Liver (tissue), 9 donors: Measurements from ENCODE around the gene PBLD. TPM values are rescaled to one million over a fixed set of nuclear protein-coding genes. Genes with fewer than 3 reads are reported as not detected.
A peak's percentile ranks its signal among the peaks of the same experiment; 100 is the strongest.

ENCODE experiments used
- DNase-seq: peaks from one replicate; pipeline ENCODE4 v3.0.0-alpha.2; 2017; ENCODE audit warnings: low spot score
- H3K27ac ChIP-seq, 2 donors: one replicate each; pipeline ENCODE4 v1.7.0; 2013; ENCODE audit warnings: inconsistent platforms in 2 of 2, low read length in 2 of 2, control low read depth in 1 of 2, low read depth in 1 of 2, mild to moderate bottlenecking in 1 of 2
- H3K27me3 ChIP-seq, 4 donors: one replicate each; pipeline versions ENCODE4 v1.6.1 to v1.7.0; 2013; ENCODE audit warnings: low read length in 3 of 4, inconsistent platforms in 1 of 4, mild to moderate bottlenecking in 1 of 4, moderate library complexity in 1 of 4; ENCODE audit not compliant: control insufficient read depth in 4 of 4, insufficient read depth in 4 of 4
- H3K36me3 ChIP-seq, 4 donors: one replicate each; pipeline versions ENCODE4 v1.6.1 to v1.7.0; 2013; ENCODE audit warnings: low read length in 3 of 4, mild to moderate bottlenecking in 3 of 4, low read depth in 1 of 4, moderate library complexity in 1 of 4; ENCODE audit not compliant: control insufficient read depth in 4 of 4, insufficient read depth in 3 of 4
- H3K4me1 ChIP-seq, 4 donors: one replicate each; pipeline versions ENCODE4 v1.6.1 to v1.7.0; 2013; ENCODE audit warnings: low read length in 3 of 4, mild to moderate bottlenecking in 3 of 4, moderate library complexity in 1 of 4; ENCODE audit not compliant: control insufficient read depth in 4 of 4, insufficient read depth in 4 of 4
- H3K4me3 ChIP-seq, 3 donors: one replicate each; pipeline versions ENCODE4 v1.6.1 to v1.7.0; 2013; ENCODE audit warnings: low read length in 3 of 3, control low read depth in 1 of 3, low read depth in 1 of 3, mild to moderate bottlenecking in 1 of 3
- H3K9ac ChIP-seq, 2 donors: one replicate each; pipeline ENCODE4 v1.7.0; 2013; ENCODE audit warnings: low read length in 2 of 2, mild to moderate bottlenecking in 2 of 2, moderate library complexity in 2 of 2, control low read depth in 1 of 2, low read depth in 1 of 2
- H3K9me3 ChIP-seq, 4 donors: one replicate each; pipeline versions ENCODE4 v1.6.1 to v1.7.0; 2013; ENCODE audit warnings: low read length in 3 of 4; ENCODE audit not compliant: control insufficient read depth in 4 of 4
- EGR1 ChIP-seq, 2 donors: IDR thresholded peaks; 2 replicates each; pipeline ENCODE4 v1.6.1; 2016 to 2018; ENCODE audit warnings: antibody characterized with exemption in 2 of 2, low read depth in 2 of 2
- FOXA1 ChIP-seq: IDR thresholded peaks from 2 replicates; pipeline ENCODE4 v1.6.1; 2016; ENCODE audit warnings: antibody characterized with exemption
- FOXA2 ChIP-seq: IDR thresholded peaks from 2 replicates; pipeline ENCODE4 v1.6.1; 2016; ENCODE audit warnings: antibody characterized with exemption
- HNF4A ChIP-seq, 2 donors: conservative IDR thresholded peaks; 2 replicates each; pipeline ENCODE4 v1.6.1; 2016; ENCODE audit warnings: antibody characterized with exemption in 2 of 2, mild to moderate bottlenecking in 2 of 2
- HNF4G ChIP-seq: IDR thresholded peaks from 2 replicates; pipeline ENCODE4 v1.6.1; 2016; ENCODE audit warnings: antibody characterized with exemption
- JUND ChIP-seq, 2 donors: IDR thresholded peaks; 2 replicates each; pipeline ENCODE4 v1.6.1; 2016; ENCODE audit warnings: antibody characterized with exemption in 2 of 2
- RAD21 ChIP-seq, 2 donors: IDR thresholded peaks; 2 replicates each; pipeline ENCODE4 v1.6.1; 2016; ENCODE audit warnings: antibody characterized with exemption in 2 of 2, mild to moderate bottlenecking in 2 of 2
- RXRA ChIP-seq, 2 donors: IDR thresholded peaks; 2 replicates each; pipeline ENCODE4 v1.6.1; 2017 to 2018; ENCODE audit warnings: antibody characterized with exemption in 2 of 2, mild to moderate bottlenecking in 1 of 2
- TAF1 ChIP-seq: conservative IDR thresholded peaks from 2 replicates; pipeline ENCODE4 v1.6.1; 2016; ENCODE audit warnings: antibody characterized with exemption, mild to moderate bottlenecking
- YY1 ChIP-seq: IDR thresholded peaks from 2 replicates; pipeline ENCODE4 v1.6.1; 2016; ENCODE audit warnings: antibody characterized with exemption, mild to moderate bottlenecking
- WGBS: extraction: QIAGEN DNeasy Blood & Tissue Kit; methylation state at CpG from one replicate; pipeline ENCODE4 v1.1.7; 2013; 5-methylcytosine and 5-hydroxymethylcytosine counted together
- polyA plus RNA-seq, 2 donors: library from polyadenylated mRNA; stranded (reverse) in 1 of 2; unstranded in 1 of 2; fragments of 200-250 nt in 1 of 2; fragments of >200 nt in 1 of 2; fragmentation: Nextera tagmentation in 1 of 2; extraction: Ambion mirVana in 1 of 2; gene quantifications; one replicate each; pipeline versions ENCODE4 v1.2.1 to v1.2.3, GENCODE V29; 2013 to 2015
- total RNA-seq, 2 donors: library from RNA; depleted of rRNA; stranded (reverse); fragments of >200 nt; gene quantifications; one replicate each; pipeline ENCODE4 v1.2.3, GENCODE V29; 2014
- TF ChIP-seq, protein P1 (sequence below): IDR thresholded peaks from 2 replicates; pipeline ENCODE4 v1.6.1; 2016; ENCODE audit warnings: antibody characterized with exemption
- TF ChIP-seq, protein P2 (sequence below): IDR thresholded peaks from 2 replicates; pipeline ENCODE4 v1.6.1; 2016; ENCODE audit warnings: antibody characterized with exemption
- TF ChIP-seq, protein P3 (sequence below): fragments of 150-350 bp; IDR thresholded peaks from 2 replicates; pipeline ENCODE4 v1.5.1; 2017; ENCODE audit warnings: improper control_type of control experiment, low read depth, low read length; ENCODE audit not compliant: missing input control
- TF ChIP-seq, protein P4 (sequence below): IDR thresholded peaks from 2 replicates; pipeline ENCODE4 v1.6.1; 2016; ENCODE audit warnings: antibody characterized with exemption, mild to moderate bottlenecking
- TF ChIP-seq, protein P5 (sequence below): IDR thresholded peaks from 2 replicates; pipeline ENCODE4 v1.6.1; 2016; ENCODE audit warnings: antibody characterized with exemption
- donor health status: healthy.
- donor health status: healthy.
- donor health status: healthy.
- donor health status: healthy.
- donor health status: healthy.

Gene PBLD
- total and polyA plus RNA-seq, 4 donors: 63.3 to 175 (median 103) TPM

DNA sequence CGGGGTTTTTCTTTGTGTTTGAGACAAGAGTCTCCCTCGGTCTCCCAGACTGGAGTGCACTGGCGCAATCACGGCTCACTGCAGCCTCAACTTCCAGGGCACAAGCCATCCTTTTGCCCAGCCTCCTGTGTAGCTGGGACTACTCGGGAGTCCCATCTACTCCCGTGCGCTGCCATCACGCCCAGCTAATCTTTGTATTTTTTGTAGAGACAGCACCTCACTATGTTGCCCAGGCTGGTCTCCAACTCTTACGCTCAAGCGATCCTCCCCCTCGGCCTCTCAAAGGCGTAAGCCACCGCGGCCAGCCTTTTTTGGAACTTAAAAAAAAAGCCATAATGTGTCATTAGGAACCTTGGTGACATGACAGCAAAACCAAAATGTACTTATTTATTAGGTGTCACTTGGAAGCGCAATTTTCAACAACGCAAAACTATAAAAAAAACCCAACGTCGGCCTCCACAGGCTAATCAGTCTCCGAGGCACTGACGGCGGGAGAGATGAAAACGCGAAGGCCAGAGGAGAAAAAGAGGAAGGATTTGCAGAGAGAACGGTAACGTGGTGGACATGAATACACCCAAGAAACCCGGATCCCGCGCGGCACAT, 1.8 kb downstream of the PBLD start:
- H3K9me3 ChIP-seq: no peaks in the 10 kb centered on the region
- H3K27me3 ChIP-seq: no peaks in the 10 kb centered on the region
- no peak for TF ChIP-seq HNF4G
- TF ChIP-seq, protein P1, sequence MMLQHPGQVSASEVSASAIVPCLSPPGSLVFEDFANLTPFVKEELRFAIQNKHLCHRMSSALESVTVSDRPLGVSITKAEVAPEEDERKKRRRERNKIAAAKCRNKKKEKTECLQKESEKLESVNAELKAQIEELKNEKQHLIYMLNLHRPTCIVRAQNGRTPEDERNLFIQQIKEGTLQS: no peak
- TF ChIP-seq RAD21 (IDR thresholded peaks at IDR 0.05): no peak
- TF ChIP-seq, protein P2, sequence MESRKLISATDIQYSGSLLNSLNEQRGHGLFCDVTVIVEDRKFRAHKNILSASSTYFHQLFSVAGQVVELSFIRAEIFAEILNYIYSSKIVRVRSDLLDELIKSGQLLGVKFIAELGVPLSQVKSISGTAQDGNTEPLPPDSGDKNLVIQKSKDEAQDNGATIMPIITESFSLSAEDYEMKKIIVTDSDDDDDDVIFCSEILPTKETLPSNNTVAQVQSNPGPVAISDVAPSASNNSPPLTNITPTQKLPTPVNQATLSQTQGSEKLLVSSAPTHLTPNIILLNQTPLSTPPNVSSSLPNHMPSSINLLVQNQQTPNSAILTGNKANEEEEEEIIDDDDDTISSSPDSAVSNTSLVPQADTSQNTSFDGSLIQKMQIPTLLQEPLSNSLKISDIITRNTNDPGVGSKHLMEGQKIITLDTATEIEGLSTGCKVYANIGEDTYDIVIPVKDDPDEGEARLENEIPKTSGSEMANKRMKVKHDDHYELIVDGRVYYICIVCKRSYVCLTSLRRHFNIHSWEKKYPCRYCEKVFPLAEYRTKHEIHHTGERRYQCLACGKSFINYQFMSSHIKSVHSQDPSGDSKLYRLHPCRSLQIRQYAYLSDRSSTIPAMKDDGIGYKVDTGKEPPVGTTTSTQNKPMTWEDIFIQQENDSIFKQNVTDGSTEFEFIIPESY: no peak
- TF ChIP-seq, protein P3, sequence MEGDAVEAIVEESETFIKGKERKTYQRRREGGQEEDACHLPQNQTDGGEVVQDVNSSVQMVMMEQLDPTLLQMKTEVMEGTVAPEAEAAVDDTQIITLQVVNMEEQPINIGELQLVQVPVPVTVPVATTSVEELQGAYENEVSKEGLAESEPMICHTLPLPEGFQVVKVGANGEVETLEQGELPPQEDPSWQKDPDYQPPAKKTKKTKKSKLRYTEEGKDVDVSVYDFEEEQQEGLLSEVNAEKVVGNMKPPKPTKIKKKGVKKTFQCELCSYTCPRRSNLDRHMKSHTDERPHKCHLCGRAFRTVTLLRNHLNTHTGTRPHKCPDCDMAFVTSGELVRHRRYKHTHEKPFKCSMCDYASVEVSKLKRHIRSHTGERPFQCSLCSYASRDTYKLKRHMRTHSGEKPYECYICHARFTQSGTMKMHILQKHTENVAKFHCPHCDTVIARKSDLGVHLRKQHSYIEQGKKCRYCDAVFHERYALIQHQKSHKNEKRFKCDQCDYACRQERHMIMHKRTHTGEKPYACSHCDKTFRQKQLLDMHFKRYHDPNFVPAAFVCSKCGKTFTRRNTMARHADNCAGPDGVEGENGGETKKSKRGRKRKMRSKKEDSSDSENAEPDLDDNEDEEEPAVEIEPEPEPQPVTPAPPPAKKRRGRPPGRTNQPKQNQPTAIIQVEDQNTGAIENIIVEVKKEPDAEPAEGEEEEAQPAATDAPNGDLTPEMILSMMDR: no peak
- TF ChIP-seq RXRA (IDR thresholded peaks at IDR 0.05): no peak
- TF ChIP-seq, protein P4, sequence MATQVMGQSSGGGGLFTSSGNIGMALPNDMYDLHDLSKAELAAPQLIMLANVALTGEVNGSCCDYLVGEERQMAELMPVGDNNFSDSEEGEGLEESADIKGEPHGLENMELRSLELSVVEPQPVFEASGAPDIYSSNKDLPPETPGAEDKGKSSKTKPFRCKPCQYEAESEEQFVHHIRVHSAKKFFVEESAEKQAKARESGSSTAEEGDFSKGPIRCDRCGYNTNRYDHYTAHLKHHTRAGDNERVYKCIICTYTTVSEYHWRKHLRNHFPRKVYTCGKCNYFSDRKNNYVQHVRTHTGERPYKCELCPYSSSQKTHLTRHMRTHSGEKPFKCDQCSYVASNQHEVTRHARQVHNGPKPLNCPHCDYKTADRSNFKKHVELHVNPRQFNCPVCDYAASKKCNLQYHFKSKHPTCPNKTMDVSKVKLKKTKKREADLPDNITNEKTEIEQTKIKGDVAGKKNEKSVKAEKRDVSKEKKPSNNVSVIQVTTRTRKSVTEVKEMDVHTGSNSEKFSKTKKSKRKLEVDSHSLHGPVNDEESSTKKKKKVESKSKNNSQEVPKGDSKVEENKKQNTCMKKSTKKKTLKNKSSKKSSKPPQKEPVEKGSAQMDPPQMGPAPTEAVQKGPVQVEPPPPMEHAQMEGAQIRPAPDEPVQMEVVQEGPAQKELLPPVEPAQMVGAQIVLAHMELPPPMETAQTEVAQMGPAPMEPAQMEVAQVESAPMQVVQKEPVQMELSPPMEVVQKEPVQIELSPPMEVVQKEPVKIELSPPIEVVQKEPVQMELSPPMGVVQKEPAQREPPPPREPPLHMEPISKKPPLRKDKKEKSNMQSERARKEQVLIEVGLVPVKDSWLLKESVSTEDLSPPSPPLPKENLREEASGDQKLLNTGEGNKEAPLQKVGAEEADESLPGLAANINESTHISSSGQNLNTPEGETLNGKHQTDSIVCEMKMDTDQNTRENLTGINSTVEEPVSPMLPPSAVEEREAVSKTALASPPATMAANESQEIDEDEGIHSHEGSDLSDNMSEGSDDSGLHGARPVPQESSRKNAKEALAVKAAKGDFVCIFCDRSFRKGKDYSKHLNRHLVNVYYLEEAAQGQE: no peak
- TF ChIP-seq JUND (IDR thresholded peaks at IDR 0.05): no peak
- no peak for TF ChIP-seq YY1
- peaks cover 0 to 2% (median 0%) of the 10 kb centered on the region in 4 donors for H3K36me3 ChIP-seq
- peaks cover 4 to 42% (median 20%) of the 10 kb centered on the region in 4 donors for H3K4me1 ChIP-seq
- H3K9ac ChIP-seq: peak overlapping the region; percentile 77 to 91
- peak overlapping the region; percentile 88 to 98 (median 94) for H3K4me3 ChIP-seq
- 24% methylated on average over 29 of the region's 29 CpGs for WGBS
- DNase-seq: peak; percentile 40
- H3K27ac ChIP-seq: peak overlapping the region; percentile 94 to 98

DNA sequence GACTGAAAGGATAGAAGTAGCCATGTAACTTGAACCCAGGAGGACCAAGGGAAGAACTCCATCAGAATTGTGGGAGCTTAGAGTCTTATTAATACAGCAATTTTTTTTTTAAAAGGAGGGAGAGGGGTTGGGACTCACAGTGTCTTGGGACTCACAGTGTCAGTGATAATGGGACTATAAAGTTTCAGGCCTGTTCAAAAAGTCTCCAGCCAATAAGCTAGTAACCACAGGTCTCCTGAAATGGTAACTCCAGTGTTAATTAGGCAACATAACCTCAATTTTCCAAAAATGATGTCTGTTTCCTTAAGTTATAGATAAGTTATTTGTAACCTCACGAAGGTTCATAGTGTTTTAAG, 3.2 kb downstream of the PBLD start:
- DNase-seq: no peak
- Histone ChIP-seq H3K9ac (no peak overlapping the region), H3K9me3 (no peaks in the 10 kb centered on the region), H3K4me3 (no peak overlapping the region), H3K36me3 (peaks cover 0 to 2% (median 0%) of the 10 kb centered on the region in 4 donors), H3K4me1 (peaks cover 4 to 32% (median 10%) of the 10 kb centered on the region in 4 donors), H3K27ac (no peak overlapping the region), H3K27me3 (no peaks in the 10 kb centered on the region)
- 97% methylated on average over 1 of the region's 1 CpG for WGBS
- TF ChIP-seq FOXA1 (no peak), TAF1 (no peak), FOXA2 (no peak), YY1 (no peak), RXRA (IDR thresholded peaks at IDR 0.05) (no peak), HNF4A (conservative IDR thresholded peaks at IDR 0.05) (no peak), EGR1 (IDR thresholded peaks at IDR 0.05; ENCODE audit: low read depth in 2 of 2) (no peak)
- TF ChIP-seq, protein P5, sequence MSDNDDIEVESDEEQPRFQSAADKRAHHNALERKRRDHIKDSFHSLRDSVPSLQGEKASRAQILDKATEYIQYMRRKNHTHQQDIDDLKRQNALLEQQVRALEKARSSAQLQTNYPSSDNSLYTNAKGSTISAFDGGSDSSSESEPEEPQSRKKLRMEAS: no peak
- TF ChIP-seq, protein P1: no peak
- TF ChIP-seq, protein P2: no peak
- TF ChIP-seq, protein P4: no peak
